Mesenchymal stem cell (in vitro differentiated cells and primary cell): ENCODE results near the gene FURIN.
A peak's percentile ranks its signal among the peaks of the same experiment; 100 is the strongest.

Experiments used
- DNase-seq: peaks from one replicate; pipeline ENCODE4 v3.0.0-alpha.2; 2013
- H2AFZ ChIP-seq: one replicate; pipeline ENCODE4 v1.6.1; 2013; ENCODE audit warnings: low read depth, mild to moderate bottlenecking, control low read depth, inconsistent platforms, low read length, moderate library complexity
- H2AK5ac ChIP-seq: 2 replicates; pipeline ENCODE4 v1.6.1; 2013; ENCODE audit warnings: low read length, moderate library complexity, mild to moderate bottlenecking, inconsistent platforms; ENCODE audit not compliant: severe bottlenecking
- H2BK120ac ChIP-seq: one replicate; pipeline ENCODE4 v1.6.1; 2013; ENCODE audit warnings: low read depth, mild to moderate bottlenecking, inconsistent platforms, low read length, moderate library complexity
- H2BK12ac ChIP-seq, 2 experiments: one replicate each; pipeline ENCODE4 v1.6.1; 2013; ENCODE audit warnings: inconsistent platforms in 2 of 2, low read length in 2 of 2, mild to moderate bottlenecking in 2 of 2, moderate library complexity in 2 of 2, control low read depth in 1 of 2
- H2BK15ac ChIP-seq: one replicate; pipeline ENCODE4 v1.6.1; 2013; ENCODE audit warnings: mild to moderate bottlenecking, low read depth, inconsistent platforms; ENCODE audit not compliant: poor library complexity, severe bottlenecking
- H2BK5ac ChIP-seq: 2 replicates; pipeline ENCODE4 v1.6.1; 2013; ENCODE audit warnings: low read depth, mild to moderate bottlenecking, low read length, control low read depth, inconsistent platforms; ENCODE audit not compliant: poor library complexity, severe bottlenecking
- H3K14ac ChIP-seq, 2 experiments: one replicate each; pipeline ENCODE4 v1.6.1; 2013; ENCODE audit warnings: inconsistent platforms in 2 of 2, low read length in 2 of 2, control low read depth in 1 of 2, mild to moderate bottlenecking in 1 of 2, moderate library complexity in 1 of 2
- H3K18ac ChIP-seq, 2 experiments: one replicate each; pipeline ENCODE4 v1.6.1; 2013; ENCODE audit warnings: inconsistent platforms in 2 of 2, low read length in 2 of 2, control low read depth in 1 of 2, low read depth in 1 of 2, mild to moderate bottlenecking in 1 of 2
- H3K23ac ChIP-seq, 2 experiments: one replicate each; pipeline ENCODE4 v1.6.1; 2013; ENCODE audit warnings: inconsistent platforms in 2 of 2, low read length in 2 of 2, mild to moderate bottlenecking in 2 of 2, moderate library complexity in 2 of 2, control low read depth in 1 of 2
- H3K27ac ChIP-seq: 2 replicates; pipeline ENCODE4 v1.5.1; 2013; ENCODE audit warnings: mild to moderate bottlenecking, moderate library complexity, low read length, control low read depth, inconsistent platforms; ENCODE audit not compliant: poor library complexity, severe bottlenecking
- H3K27me3 ChIP-seq, 2 experiments: 2 replicates each; pipeline versions ENCODE4 v1.6.1 to v1.7.0; 2013; ENCODE audit warnings: low read length in 2 of 2, mild to moderate bottlenecking in 2 of 2, moderate library complexity in 2 of 2, control low read depth in 1 of 2, inconsistent platforms in 1 of 2; ENCODE audit not compliant: control insufficient read depth in 1 of 2, insufficient read depth in 1 of 2
- H3K36me3 ChIP-seq, 2 experiments: 2 replicates each; pipeline versions ENCODE4 v1.6.1 to v1.7.0; 2013; ENCODE audit warnings: low read length in 2 of 2, control low read depth in 1 of 2, inconsistent platforms in 1 of 2, low read depth in 1 of 2, mild to moderate bottlenecking in 1 of 2; ENCODE audit not compliant: insufficient read depth in 2 of 2, control insufficient read depth in 1 of 2
- H3K4ac ChIP-seq, 2 experiments: one replicate each; pipeline ENCODE4 v1.6.1; 2013; ENCODE audit warnings: inconsistent platforms in 2 of 2, low read length in 2 of 2, mild to moderate bottlenecking in 2 of 2, moderate library complexity in 2 of 2, control low read depth in 1 of 2, low read depth in 1 of 2
- H3K4me1 ChIP-seq: 2 replicates; pipeline ENCODE4 v1.6.1; 2013; ENCODE audit warnings: low read depth, low read length, control low read depth; ENCODE audit not compliant: control insufficient read depth, insufficient read depth
- H3K4me2 ChIP-seq: 2 replicates; pipeline ENCODE4 v1.6.1; 2013; ENCODE audit warnings: low read length, mild to moderate bottlenecking, inconsistent platforms; ENCODE audit not compliant: poor library complexity, severe bottlenecking
- H3K4me3 ChIP-seq, 2 experiments: 2 replicates each; pipeline versions ENCODE4 v1.5.1 to v1.7.0; 2013; ENCODE audit warnings: low read length in 2 of 2, mild to moderate bottlenecking in 2 of 2, control low read depth in 1 of 2, low read depth in 1 of 2; ENCODE audit not compliant: insufficient read depth in 1 of 2
- H3K79me1 ChIP-seq: replicated peaks from 2 replicates; pipeline ENCODE4 v1.6.1; 2013; ENCODE audit warnings: mild to moderate bottlenecking, control low read depth, low read length, inconsistent platforms; ENCODE audit not compliant: poor library complexity, severe bottlenecking
- H3K9ac ChIP-seq: 2 replicates; pipeline ENCODE4 v1.7.0; 2013; ENCODE audit warnings: mild to moderate bottlenecking, low read length, moderate library complexity
- H3K9me3 ChIP-seq: 2 replicates; pipeline ENCODE4 v1.7.0; 2013; ENCODE audit warnings: mild to moderate bottlenecking, low read length; ENCODE audit not compliant: control insufficient read depth
- H4K8ac ChIP-seq: one replicate; pipeline ENCODE4 v1.6.1; 2013; ENCODE audit warnings: inconsistent platforms, mild to moderate bottlenecking, low read length, moderate library complexity
- H4K91ac ChIP-seq: one replicate; pipeline ENCODE4 v1.6.1; 2013; ENCODE audit warnings: mild to moderate bottlenecking, low read length, inconsistent platforms
- WGBS: methylation state at CpG from one replicate; pipeline ENCODE4 v1.1.7; 2013; ENCODE audit warnings: mixed read lengths; 5-methylcytosine and 5-hydroxymethylcytosine counted together

FURIN gene

DNA sequence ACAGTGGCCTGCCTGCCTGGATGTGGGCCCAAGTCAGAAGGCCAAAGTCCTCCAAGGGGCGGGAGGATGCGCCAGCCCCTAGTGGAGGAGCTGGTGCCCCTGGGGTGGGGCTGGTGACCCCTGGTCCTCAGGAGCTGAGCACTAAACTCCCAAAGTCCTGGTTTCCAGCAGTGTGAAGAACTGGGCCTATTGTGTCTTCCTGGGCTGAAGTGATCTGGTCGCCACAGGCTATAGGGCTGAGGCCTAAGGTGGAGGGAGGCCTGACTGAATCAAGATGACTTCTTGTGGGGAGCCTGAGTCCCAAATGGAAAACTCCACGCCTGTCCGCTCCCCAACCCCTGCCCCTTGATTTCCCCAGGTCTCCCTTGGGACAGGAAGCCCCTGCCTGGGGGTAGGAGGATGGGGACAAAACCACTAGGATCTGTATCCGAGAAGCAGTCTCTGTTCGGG is 15.2 kb downstream of the FURIN start:
- H2AFZ ChIP-seq = no peak overlapping the region
- H4K91ac ChIP-seq = peak overlapping the region; percentile 80
- H2BK15ac ChIP-seq = no peak overlapping the region
- H2BK120ac ChIP-seq = peak overlapping the region; percentile 99
- no peak overlapping the region for H2BK12ac ChIP-seq
- H4K8ac ChIP-seq = peak overlapping the region; percentile 98
- WGBS = 86% methylated on average over 6 of the region's 7 CpGs
- H3K4me1 ChIP-seq = peaks cover 24% of the 10 kb centered on the region
- peak overlapping the region; percentile 76 for H3K4me2 ChIP-seq
- H3K9ac ChIP-seq = peak overlapping the region; percentile 93
- peak overlapping the region; percentile 74 to 85 for H3K18ac ChIP-seq
- no peak overlapping the region for H2AK5ac ChIP-seq
- no peaks in the 10 kb centered on the region for H3K9me3 ChIP-seq
- DNase-seq = peak; percentile 19
- no peaks in the 10 kb centered on the region for H3K27me3 ChIP-seq
- H3K36me3 ChIP-seq = peaks cover 52 to 56% of the 10 kb centered on the region in 2 experiments
- H3K27ac ChIP-seq = peak overlapping the region; percentile 12
- H3K4me3 ChIP-seq = peak overlapping the region in 1 of 2 experiments; percentile 78
- peaks cover 17% of the 10 kb centered on the region for H3K79me1 ChIP-seq
- H3K23ac ChIP-seq = no peak overlapping the region
- H3K4ac ChIP-seq = peak overlapping the region in 1 of 2 experiments; percentile 88
- H3K14ac ChIP-seq = no peak overlapping the region
- H2BK5ac ChIP-seq = no peak overlapping the region

DNA sequence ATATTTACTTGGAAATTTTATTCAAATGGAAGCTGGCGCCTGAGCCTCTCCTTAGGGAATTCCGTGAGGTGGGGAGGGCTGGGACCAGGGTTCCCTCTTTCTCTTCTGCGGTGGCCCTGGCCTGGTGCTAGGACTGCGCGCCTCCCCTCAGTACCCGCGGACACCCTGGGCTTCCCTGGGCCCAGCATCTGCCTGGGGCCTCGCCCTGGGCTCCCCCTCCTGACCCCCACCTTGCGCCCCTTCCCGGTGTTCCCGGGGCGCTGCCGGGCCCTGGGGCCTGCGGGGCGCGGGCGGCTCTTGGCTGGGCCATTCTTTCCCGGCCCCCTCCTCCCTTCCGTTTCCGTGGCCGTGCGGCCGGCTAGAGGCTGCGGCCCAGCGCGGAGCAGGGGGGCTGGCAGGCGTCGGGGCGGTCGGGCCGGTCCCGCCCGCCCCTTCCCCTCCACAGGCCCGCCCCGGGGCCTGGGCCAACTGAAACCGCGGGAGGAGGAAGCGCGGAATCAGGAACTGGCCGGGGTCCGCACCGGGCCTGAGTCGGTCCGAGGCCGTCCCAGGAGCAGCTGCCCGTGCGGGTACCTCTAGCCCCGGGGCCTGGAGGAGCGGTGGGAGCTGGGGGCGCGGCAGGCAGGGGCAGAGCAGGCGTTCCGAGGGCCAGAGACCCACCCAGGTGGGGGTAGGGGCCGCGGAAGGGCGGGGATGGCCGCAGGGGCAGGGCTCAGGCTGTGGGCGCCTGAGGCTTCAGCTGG is 15.8 kb downstream of the FURIN start, which contains the start of gene FES:
TSS of gene FES (plus strand) at position 529 of the 743 bp plus-strand sequence. CDS start 542 bp downstream, outside the sequence.
- peak within 1 kb of the TSS; percentile 88 to 92 for H3K4ac ChIP-seq

DNA sequence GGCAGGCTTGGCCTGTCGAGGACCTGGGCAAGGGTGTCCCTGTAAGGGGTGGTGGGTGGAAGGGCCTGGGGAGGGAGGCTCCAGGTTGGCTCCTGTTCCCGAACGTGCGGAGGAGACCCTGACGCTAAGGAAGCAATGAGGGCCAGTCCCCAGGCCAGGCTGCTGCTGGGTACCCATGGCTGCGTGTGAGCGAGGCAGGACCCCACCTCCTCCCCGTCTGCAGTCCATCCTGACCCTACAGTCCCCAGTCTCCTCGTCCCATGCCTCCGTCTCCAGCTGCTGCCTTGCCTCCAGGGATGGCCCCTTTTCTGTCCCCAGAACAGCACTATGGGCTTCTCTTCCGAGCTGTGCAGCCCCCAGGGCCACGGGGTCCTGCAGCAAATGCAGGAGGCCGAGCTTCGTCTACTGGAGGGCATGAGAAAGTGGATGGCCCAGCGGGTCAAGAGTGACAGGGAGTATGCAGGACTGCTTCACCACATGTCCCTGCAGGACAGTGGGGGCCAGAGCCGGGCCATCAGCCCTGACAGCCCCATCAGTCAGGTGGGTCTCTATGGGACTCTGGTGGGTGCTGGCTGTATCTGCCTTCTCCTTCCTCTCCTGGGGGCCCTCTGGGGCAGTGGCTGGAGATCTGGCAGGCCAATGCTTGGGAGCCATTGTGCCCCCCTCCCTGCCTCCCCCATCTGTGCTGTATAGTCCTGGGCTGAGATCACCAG is 16.5 kb downstream of the FURIN start:
- H3K4me1 ChIP-seq = peaks cover 30% of the 10 kb centered on the region
- peak overlapping the region; percentile 55 to 78 for H3K4me3 ChIP-seq
- H3K27ac ChIP-seq = no peak overlapping the region
- H3K9me3 ChIP-seq = no peaks in the 10 kb centered on the region
- H2AK5ac ChIP-seq = peak overlapping the region; percentile 0
- peak overlapping the region; percentile 77 to 92 for H3K18ac ChIP-seq
- peak; percentile 10 for DNase-seq
- H3K4me2 ChIP-seq = peak overlapping the region; percentile 76
- H2AFZ ChIP-seq = peak overlapping the region; percentile 33
- peak overlapping the region; percentile 77 for H4K8ac ChIP-seq
- no peaks in the 10 kb centered on the region for H3K27me3 ChIP-seq
- peak overlapping the region; percentile 99 for H2BK120ac ChIP-seq
- 71% methylated on average over 15 of the region's 16 CpGs for WGBS
- peak overlapping the region; percentile 45 to 88 for H3K4ac ChIP-seq
- H3K36me3 ChIP-seq = peaks cover 45 to 53% of the 10 kb centered on the region in 2 experiments
- H2BK5ac ChIP-seq = no peak overlapping the region
- peaks cover 14% of the 10 kb centered on the region for H3K79me1 ChIP-seq
- no peak overlapping the region for H3K23ac ChIP-seq
- peak overlapping the region; percentile 96 for H2BK15ac ChIP-seq
- peak overlapping the region in 1 of 2 experiments; percentile 97 for H3K14ac ChIP-seq
- peak overlapping the region in 1 of 2 experiments; percentile 86 for H2BK12ac ChIP-seq
- H3K9ac ChIP-seq = peak overlapping the region; percentile 93
- peak overlapping the region; percentile 92 for H4K91ac ChIP-seq

More for the DNA sequence above, 15.8 kb downstream of the FURIN start, which contains the start of gene FES:
- Histone ChIP-seq H3K4me1 (peaks cover 24% of the 10 kb centered on the region), H3K27me3 (no peaks in the 10 kb centered on the region), H3K4me2 (peak within 1 kb of the TSS; percentile 76), H3K36me3 (peaks cover 46 to 54% of the 10 kb centered on the region in 2 experiments), H4K8ac (peak within 1 kb of the TSS; percentile 98), H4K91ac (peak within 1 kb of the TSS; percentile 92), H3K14ac (peak within 1 kb of the TSS in 1 of 2 experiments; percentile 97), H2BK12ac (peak within 1 kb of the TSS in 1 of 2 experiments; percentile 86), H3K9me3 (no peaks in the 10 kb centered on the region), H3K9ac (peak within 1 kb of the TSS; percentile 93), H3K27ac (peak within 1 kb of the TSS; percentile 12), H2BK120ac (peak within 1 kb of the TSS; percentile 99), H3K79me1 (peaks cover 15% of the 10 kb centered on the region), H2AFZ (peak within 1 kb of the TSS; percentile 57), H3K18ac (peak within 1 kb of the TSS; percentile 85 to 92), H2BK15ac (peak within 1 kb of the TSS; percentile 96), H2BK5ac (no peak within 1 kb of the TSS), H3K4me3 (peak within 1 kb of the TSS; percentile 55 to 78), H3K23ac (no peak within 1 kb of the TSS), H2AK5ac (peak within 1 kb of the TSS; percentile 0)
- WGBS = 9% methylated on average over 57 of the region's 58 CpGs
- DNase-seq = peak; percentile 56
